Gastroesophageal sphincter (tissue), 4 donors: ENCODE results near the gene PADI2. TPM values are rescaled to one million over a fixed set of nuclear protein-coding genes. Genes with fewer than 3 reads are reported as not detected.

Source experiments
- ATAC-seq: fragments of 150-250 bp; one replicate; pipeline ENCODE4 v1.9.1; 2016; ENCODE audit warnings: mild to moderate bottlenecking, moderate library complexity
- H3K27ac ChIP-seq, 4 donors: fragments of 200-600 bp; sonication (generic) in 3 of 4; 1 replicate in 3 of 4; 2 replicates in 1 of 4; pipeline ENCODE4 v1.5.1; 2016 to 2019
- H3K27me3 ChIP-seq: fragments of 200-600 bp; sonication (generic); one replicate; pipeline ENCODE4 v1.5.1; 2019
- H3K36me3 ChIP-seq, 2 donors: fragments of 200-600 bp; sonication (generic); one replicate each; pipeline ENCODE4 v1.5.1; 2019; ENCODE audit warnings: control low read depth in 1 of 2
- H3K4me1 ChIP-seq, 3 donors: fragments of 200-600 bp; sonication (generic); 1 replicate in 2 of 3; 2 replicates in 1 of 3; pipeline ENCODE4 v1.5.1; 2016 to 2019; ENCODE audit warnings: control low read depth in 2 of 3
- H3K4me3 ChIP-seq, 2 donors: fragments of 200-600 bp; sonication (generic); one replicate each; pipeline ENCODE4 v1.5.1; 2019; ENCODE audit warnings: mild to moderate bottlenecking in 1 of 2, moderate library complexity in 1 of 2
- H3K9me3 ChIP-seq, 3 donors: fragments of 200-600 bp; sonication (generic); one replicate each; pipeline ENCODE4 v1.5.1; 2017 to 2019; ENCODE audit warnings: control low read depth in 2 of 3
- CTCF ChIP-seq, 4 experiments: fragments of 200-600 bp in 2 of 4; fragments of 450-650 bp in 2 of 4; sonication (generic) in 1 of 4; IDR thresholded peaks; one replicate each; pipeline ENCODE4 v1.5.1; 2017 to 2019; ENCODE audit warnings: antibody characterized with exemption in 4 of 4, mild to moderate bottlenecking in 2 of 4, moderate library complexity in 2 of 4
- EP300 ChIP-seq: sonication (generic); formaldehyde crosslinking; IDR thresholded peaks from one replicate; pipeline ENCODE4 v1.6.1; 2017; ENCODE audit warnings: antibody characterized with exemption, mild to moderate bottlenecking
- POLR2A ChIP-seq, 2 donors: fragments of 450-650 bp; IDR thresholded peaks; one replicate each; pipeline ENCODE4 v1.6.1; 2017; ENCODE audit warnings: antibody characterized with exemption in 2 of 2, mild to moderate bottlenecking in 2 of 2, moderate library complexity in 1 of 2
- POLR2AphosphoS5 ChIP-seq: sonication (generic); formaldehyde crosslinking; IDR thresholded peaks from one replicate; pipeline ENCODE4 v1.6.1; 2017; ENCODE audit warnings: antibody characterized with exemption
- WGBS, 2 donors: methylation state at CpG; one replicate each; pipeline ENCODE4 v1.1.5; 2018; ENCODE audit warnings: low coverage in 1 of 2; 5-methylcytosine and 5-hydroxymethylcytosine counted together
- total RNA-seq, 4 donors: library from RNA; depleted of rRNA; stranded (reverse); fragments of >200 nt; gene quantifications; one replicate each; pipeline ENCODE4 v1.1.0, GENCODE V29; 2016

PADI2 gene
- total RNA-seq, 4 donors from 2014 or later: 0.12 to 1.9 (median 0.58) TPM

GRCh38 chr1:17078991-17079868 lies 40.0 kb downstream of the PADI2 start:
- H3K27me3 ChIP-seq: no peaks in the 10 kb centered on the region
- WGBS, 2 donors: 86% methylated on average over 10 of the region's 16 CpGs; no CpG with 5 or more reads in 1 of the 2 donors
- ATAC-seq: no peak
- H3K36me3 ChIP-seq: no peaks in the 10 kb centered on the region
- H3K27ac ChIP-seq: no peak overlapping the region
- TF ChIP-seq POLR2A (IDR thresholded peaks at IDR 0.05) (no peak), CTCF (IDR thresholded peaks at IDR 0.05) (no peak), POLR2AphosphoS5 (no peak), EP300 (no peak)
- no peaks in the 10 kb centered on the region for H3K4me1 ChIP-seq
- no peak overlapping the region for H3K4me3 ChIP-seq
- H3K9me3 ChIP-seq: no peaks in the 10 kb centered on the region

GRCh38 chr1:17075470-17076255 lies 43.6 kb downstream of the PADI2 start:
- Histone ChIP-seq H3K4me1 (no peaks in the 10 kb centered on the region), H3K4me3 (no peak overlapping the region), H3K36me3 (no peaks in the 10 kb centered on the region), H3K27me3 (peaks cover 15% of the 10 kb centered on the region), H3K27ac (no peak overlapping the region), H3K9me3 (no peaks in the 10 kb centered on the region)
- WGBS, 2 donors: 77 to 84% methylated on average over 5 to 8 of the region's 17 CpGs
- no peak for TF ChIP-seq CTCF (IDR thresholded peaks at IDR 0.05)
- no peak for TF ChIP-seq POLR2AphosphoS5
- no peak for TF ChIP-seq POLR2A (IDR thresholded peaks at IDR 0.05)
- no peak for TF ChIP-seq EP300
- ATAC-seq: no peak

- Histone ChIP-seq H3K36me3 (no peaks in the 10 kb centered on the region), H3K9me3 (no peaks in the 10 kb centered on the region), H3K4me3 (no peak overlapping the region), H3K27ac (no peak overlapping the region), H3K27me3 (peaks cover 15% of the 10 kb centered on the region), H3K4me1 (no peaks in the 10 kb centered on the region)
- WGBS, 2 donors: 66 to 80% methylated on average over 2 to 6 of the region's 6 CpGs
- TF ChIP-seq EP300 (no peak), CTCF (IDR thresholded peaks at IDR 0.05) (no peak), POLR2AphosphoS5 (no peak)
- ATAC-seq: no peak
These were observed 47.5 kb downstream of the PADI2 start for GRCh38 chr1:17071794-17072193.

- H3K27me3 ChIP-seq: peaks cover 18% of the 10 kb centered on the region
- no peaks in the 10 kb centered on the region for H3K36me3 ChIP-seq
- 70% methylated on average over 2 of the region's 10 CpGs; no CpG with 5 or more reads in 1 of the 2 donors for WGBS, 2 donors
- H3K9me3 ChIP-seq: peaks cover 0 to 5% (median 0%) of the 10 kb centered on the region in 3 donors
- H3K27ac ChIP-seq: no peak overlapping the region
- ATAC-seq: no peak
- no peaks in the 10 kb centered on the region for H3K4me1 ChIP-seq
- no peak overlapping the region for H3K4me3 ChIP-seq
- TF ChIP-seq POLR2AphosphoS5: no peak
- TF ChIP-seq CTCF (IDR thresholded peaks at IDR 0.05): no peak
- no peak for TF ChIP-seq POLR2A (IDR thresholded peaks at IDR 0.05)
- TF ChIP-seq EP300: no peak
These were observed 49.1 kb downstream of the PADI2 start for GRCh38 chr1:17070163-17070525.
